Measurements from ENCODE around the gene LAMA2.

Gene LAMA2

DNA sequence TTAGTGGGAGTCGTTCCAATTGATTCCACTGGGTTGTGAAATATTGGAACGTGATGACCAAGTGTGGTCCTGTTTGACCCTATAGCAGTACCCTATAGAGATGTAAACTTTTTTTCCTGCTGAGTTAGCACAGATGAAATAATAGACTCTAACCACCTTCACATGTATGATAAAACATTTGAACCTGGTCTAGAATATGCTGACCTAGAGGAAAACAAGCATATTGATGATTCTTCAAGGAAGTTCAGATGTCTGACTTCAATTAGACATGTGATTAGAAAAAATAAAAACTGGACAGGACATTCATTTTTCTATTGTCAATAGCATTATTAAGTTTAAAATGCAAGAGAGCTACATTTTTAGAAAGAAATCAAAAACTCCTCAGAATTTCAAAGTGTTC lies 424.9 kb downstream of the LAMA2 start:
- DNase-seq (ENCODE audit: low spot score) = no peak

DNA sequence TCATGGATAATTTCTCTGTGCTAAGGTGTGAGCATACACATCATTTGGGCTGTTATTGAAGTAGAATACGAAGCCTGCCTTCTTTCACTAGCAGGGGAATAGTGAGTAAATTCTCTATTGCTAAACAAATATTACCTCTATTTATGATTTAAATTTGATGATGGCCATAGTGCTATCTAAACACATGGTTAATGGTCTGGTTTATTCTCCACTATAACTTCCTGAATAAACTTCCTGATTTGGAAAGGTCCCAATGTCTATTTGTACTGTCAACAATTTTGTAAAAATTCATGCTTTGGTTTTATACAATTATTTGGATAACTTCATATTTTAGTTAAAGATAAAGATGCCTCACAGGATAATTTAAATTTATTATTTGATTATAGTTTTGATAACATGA lies 426.2 kb downstream of the LAMA2 start:
- DNase-seq (ENCODE audit: low spot score) = no peak

DNA sequence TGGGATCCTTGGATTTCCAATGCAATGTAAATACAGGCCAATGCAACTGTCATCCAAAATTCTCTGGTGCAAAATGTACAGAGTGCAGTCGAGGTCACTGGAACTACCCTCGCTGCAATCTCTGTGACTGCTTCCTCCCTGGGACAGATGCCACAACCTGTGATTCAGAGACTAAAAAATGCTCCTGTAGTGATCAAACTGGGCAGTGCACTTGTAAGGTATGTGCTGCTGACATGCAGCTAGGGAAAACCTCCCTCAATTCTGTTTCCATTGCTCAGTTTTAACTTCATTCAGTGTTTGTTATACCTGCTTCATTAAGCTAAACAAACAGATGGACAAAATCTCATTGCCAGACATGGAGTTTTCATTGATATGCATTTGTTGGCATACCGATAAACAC lies 429.9 kb downstream of the LAMA2 start:
- DNase-seq (ENCODE audit: low spot score) = no peak

DNA sequence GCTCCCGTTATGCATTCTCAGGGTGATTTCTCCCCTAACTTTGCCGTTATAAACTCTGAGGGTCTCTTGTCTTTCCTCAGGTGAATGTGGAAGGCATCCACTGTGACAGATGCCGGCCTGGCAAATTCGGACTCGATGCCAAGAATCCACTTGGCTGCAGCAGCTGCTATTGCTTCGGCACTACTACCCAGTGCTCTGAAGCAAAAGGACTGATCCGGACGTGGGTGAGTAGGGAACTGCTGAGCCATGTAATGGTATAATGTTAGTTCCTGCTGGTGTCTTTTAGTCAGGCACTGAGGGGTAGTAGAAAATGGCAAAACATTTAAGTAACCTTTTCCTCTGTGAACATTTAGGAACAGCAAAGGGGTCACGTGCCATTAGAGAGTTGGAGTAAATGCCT lies 431.6 kb downstream of the LAMA2 start:
- DNase-seq (ENCODE audit: low spot score) = no peak

DNA sequence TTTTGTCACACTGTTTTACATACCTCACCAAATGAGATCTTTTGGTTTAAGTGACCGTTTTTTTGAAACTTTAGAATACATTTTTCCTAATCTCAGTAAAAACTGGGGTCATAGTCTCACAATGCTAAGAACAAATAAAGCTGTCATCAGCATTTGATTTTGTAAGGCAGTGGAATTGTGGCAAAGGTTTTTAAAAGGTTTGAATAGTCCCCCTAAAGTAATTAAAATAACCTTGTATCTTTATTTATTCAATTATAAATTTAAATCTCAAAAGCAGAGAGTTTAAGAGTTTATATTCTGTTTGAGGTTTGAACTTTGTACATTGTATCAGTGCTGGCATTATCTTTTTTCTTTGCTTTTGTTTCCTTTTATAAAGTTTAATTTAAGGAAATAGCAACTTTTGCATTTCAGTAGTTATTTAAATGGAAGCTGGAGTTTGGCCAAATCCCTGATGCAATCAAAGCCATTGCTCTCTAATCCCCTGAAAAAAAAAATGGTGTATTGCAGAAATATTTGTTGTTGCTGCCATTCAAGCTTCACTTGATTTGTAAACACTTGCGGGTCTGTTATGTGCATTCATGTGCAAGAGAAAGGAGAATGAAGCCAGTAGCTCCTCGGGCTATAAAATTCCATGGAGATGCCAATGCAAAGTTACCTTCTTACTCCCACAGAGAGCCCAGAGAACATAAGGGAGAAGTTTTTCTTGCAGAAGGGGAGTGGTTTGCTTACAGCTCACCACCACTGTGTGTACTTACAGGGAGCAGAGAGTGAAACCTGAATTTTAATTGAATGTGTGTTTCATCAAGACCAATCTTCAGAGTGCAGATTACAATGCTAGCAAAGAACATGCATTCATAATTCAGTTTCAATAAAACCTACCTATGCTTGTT lies 435.2 kb downstream of the LAMA2 start:
- no peak for DNase-seq (ENCODE audit: low spot score)

DNA sequence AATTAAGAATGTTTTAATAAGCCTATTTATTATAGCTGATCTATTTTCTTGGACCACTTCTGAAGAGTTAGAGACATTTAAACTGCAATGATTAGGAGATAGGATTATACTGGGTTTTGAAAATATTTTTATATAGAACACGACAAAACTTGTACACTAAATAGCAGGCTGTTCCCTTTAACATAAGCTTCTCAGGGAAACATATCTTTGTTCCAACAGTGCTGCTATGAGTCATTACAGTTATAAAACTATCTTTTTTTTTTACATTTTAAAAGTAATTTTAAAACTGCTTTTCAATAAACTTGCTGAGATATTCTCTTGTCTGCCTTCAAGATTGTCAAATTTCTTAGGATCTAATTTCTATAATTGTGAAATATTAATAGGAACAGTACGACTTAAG lies 438.0 kb downstream of the LAMA2 start:
- no peak for DNase-seq (ENCODE audit: low spot score)

DNA sequence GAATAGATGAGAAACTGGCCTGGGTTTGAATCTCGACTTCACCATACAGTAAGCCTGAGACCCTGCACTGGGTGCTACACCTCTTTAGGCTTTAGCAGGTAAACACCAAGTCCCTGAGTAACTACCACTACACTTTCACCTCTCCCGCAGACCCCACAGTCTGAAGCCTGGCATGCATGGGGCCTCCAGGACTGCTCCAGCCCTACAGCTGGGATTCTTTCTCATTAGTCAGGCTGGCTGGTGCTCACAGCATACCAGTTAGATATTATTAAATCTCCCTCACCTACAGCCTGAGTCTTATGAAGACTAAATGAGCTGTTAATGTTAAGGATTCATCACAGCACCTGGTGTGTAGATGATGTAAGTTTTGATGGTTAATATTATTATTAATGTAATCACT lies 438.4 kb downstream of the LAMA2 start:
- no peak for DNase-seq (ENCODE audit: low spot score)

DNA sequence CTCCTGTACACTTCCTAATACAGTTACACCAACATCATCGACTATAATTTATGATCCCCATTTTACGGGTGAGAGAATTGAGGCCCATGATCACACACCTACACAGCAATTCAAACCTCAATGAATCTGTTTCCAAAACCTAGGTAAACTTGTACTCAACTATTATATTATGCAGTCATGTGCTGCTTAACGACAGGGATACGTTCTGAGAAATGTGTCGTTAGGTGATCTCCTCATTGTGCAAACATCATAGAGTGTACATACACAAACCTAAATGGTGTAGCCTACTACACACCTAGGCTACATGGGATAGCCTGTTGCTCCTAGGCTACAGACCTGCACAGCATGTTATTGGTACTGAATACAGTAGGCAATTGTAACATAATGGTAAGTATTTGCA lies 441.4 kb downstream of the LAMA2 start:
- DNase-seq (ENCODE audit: low spot score) = no peak

DNA sequence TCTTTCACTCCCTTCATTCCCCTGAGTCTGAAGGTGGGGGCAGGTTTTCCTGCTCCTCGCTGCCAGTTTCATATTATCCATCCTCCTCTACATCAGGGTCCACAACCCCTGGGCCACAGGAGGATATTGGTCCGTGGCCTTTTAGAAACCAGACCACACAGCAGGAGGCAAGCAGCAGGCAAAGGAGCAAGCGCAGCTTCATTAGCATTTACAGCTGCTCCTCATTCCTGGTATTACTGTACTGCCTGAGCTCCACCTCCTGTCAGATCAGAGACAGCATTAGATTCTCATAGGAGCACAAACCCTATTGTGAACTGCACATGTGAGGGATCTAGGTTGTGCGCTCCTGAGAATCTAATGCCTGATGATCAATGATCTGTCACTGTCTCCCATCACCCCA lies 446.7 kb downstream of the LAMA2 start:
- peak; percentile 6 for DNase-seq (ENCODE audit: low spot score)

DNA sequence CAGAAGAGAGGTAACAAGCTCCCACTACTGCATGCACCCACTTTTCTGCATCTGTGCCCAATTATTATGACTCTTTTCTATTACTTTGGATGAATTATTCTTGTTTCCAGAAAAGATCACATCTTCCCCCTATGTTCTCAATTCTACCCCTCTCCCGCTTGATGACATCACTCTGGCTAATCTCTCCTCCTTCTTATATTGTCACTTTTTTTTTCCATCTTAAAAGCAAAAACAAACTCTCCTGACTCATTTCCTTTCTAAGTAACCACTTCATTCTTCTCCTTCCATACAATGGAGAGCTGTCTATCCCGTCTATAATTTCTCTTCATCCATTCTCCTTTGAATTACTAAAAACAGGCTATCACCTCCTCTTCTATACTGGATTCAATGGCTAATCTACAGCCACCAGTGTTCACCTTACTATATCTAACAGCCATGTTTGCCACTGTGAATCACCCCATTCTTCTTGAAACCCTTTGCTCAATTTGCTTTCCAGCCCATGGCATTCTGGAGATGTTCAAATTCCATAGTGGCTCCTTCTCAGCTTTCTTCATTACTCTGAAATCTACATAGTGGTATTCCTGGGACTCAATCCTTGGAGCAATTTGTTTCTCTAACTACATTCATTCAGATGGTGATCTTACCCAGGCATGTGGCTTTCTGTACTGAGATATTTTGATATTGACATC lies 448.7 kb downstream of the LAMA2 start:
- DNase-seq (ENCODE audit: low spot score) = no peak

DNA sequence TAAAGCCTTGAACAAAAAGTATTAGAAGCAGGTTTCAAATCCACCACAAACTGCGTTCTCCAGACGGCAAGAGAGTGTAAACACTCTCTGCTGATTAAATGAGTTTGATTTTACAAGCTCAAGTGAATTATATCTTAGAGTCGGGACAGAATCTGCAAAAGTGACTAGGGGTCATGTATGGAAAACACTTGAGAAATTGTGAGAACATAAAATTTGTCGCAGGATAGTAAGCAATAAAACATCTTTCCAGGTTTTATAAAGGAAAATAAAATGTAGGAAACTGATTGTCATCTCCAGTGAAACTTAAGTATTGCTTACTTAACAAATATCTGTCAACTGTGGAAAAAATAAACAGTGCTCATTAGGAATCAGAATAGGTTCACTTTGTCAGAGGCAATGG lies 452.9 kb downstream of the LAMA2 start:
- DNase-seq (ENCODE audit: low spot score) = no peak

DNA sequence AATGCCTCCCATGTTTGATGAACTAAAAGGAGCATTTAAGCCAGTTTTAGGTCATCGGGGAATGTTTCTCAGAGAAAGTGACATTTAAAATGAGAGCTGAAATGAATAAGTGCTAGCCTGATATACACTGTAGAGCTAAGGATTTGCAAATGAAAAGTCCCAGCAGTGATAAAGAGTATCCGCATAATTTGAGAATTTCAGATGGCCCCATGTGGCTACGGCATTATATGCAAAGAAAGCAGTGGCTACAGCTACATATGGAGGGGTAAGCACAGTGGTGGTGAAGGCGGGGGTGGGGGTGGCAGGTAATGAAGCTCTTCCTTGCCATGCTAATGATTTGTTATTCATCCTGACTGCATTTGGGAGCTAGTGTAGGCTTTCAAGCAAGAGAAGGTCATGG lies 455.7 kb downstream of the LAMA2 start:
- DNase-seq (ENCODE audit: low spot score) = no peak

DNA sequence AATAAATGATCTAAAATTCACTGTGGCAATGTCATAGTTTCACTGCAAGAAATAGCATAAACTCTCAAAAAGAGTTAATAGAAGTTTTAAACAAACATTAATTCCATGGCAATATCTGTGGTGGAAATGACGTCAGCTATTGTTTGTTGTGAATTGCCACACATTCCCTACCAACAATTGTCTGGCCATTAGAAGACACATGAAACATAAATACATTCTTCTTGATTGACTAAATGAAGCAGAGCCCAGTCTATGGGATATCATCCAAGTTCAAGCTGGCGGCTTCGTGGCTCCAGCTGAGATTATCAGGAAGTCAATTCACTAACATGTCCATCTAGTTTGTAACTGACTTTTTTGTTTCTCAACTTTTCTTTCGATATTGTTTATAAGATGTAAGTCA lies 458.0 kb downstream of the LAMA2 start:
- DNase-seq (ENCODE audit: low spot score) = no peak

DNA sequence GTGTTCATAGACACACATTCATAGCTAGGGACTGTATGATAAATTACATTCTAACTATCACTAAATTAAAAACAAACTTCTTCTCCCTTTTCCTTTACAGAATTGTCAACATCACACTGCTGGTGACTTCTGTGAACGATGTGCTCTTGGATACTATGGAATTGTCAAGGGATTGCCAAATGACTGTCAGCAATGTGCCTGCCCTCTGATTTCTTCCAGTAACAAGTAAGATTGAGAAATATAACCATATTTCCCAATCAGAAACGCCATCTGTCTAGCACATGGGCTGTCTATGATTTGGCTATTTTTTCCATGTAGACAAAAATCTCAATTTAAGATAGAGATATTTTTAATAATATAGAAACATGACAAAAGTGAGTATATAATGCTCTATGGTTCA lies 459.3 kb downstream of the LAMA2 start:
- DNase-seq (ENCODE audit: low spot score) = no peak

DNA sequence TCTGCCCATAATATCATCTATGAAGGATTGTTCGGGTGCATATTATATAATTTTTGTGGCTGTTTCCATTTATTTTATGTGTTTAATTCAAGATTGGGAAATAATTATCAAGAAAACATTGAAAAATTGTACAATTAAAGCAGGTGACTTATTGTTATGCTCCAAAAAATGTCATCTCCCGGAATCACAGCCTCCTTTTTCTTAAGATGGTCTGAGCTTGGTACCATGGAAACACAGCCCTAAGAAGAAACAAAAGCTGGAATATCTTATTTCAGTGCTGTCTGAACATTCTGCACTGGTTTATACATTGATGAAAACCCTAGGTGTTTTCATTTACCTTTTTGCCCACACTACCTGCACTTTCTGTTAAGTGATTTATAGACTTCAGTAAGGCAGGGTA lies 459.9 kb downstream of the LAMA2 start:
- DNase-seq (ENCODE audit: low spot score) = no peak

DNA sequence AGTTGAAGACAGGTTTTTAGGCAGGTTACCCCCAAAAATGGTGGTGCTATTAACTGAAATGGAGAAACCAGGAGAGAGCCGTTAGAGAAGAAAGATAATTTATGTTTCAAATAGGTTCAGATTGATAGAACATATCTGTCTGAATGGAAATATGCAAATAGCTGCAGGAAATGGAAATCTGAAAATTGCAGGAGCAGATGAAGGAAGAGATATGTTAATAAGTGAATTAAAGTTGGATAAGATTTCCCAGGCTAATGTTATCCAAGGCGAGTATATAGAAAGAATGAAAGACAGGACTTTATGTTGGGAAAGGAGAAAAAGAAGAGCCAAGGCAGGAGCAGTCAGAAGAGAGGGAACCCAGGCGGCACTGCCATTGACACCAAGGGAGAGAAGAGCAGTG lies 461.4 kb downstream of the LAMA2 start:
- no peak for DNase-seq (ENCODE audit: low spot score)

DNA sequence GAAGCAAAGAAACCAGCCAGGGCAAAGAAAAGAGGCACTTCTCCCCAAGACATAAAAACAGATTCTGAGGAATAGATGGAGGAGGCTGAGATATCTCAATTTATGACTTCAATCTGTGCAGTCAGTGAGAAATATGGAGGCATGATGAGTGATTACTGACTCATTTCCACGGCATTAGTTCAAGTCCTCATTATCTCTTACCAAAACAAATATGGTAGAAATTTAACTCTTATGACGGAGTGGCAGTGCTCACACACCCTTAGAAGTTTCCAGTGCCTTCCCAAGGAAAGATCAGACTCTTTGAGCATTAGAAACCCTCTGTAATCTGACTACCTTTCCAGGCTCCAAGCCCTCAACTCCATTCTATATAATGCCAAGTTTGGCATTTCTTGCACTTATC lies 463.0 kb downstream of the LAMA2 start:
- no peak for DNase-seq (ENCODE audit: low spot score)

DNA sequence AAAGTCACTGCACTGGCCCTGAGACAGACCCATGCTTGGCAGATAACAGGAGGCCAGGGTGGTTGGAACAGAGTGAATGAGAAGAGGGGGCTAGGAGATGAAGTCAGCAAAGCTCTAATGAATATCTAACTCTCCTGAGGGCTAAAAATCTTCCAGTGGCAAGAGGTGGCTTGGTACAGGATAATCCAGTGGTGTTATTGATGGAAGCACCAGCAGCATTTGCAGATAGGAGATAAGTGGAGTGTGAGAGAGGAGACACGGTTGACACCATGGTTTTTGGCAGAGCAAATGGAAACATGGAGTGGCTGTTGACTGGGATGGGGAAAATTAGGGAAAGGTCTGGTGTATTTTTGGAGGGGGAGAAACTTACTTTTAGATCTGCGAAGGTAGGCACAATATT lies 464.0 kb downstream of the LAMA2 start:
- no peak for DNase-seq (ENCODE audit: low spot score)

DNA sequence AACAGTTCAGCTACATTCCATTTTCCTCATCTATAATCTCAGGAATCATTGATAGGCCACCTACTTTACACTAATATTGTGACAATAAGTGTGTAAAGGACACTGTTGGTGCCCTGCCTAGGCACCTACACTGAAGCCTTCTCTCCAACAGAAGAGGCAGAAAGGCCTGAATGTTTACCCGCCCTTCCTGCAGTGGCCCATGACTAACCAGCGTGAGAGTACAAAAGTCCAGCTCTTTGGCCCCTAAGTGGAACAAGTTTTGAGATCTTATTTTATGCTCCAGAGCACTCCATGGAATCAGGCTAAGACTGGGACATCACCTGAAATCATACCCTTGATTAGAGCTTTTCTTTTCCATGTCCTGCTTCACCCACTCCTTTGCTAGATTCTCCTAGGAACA lies 467.3 kb downstream of the LAMA2 start:
- no peak for DNase-seq (ENCODE audit: low spot score)

DNA sequence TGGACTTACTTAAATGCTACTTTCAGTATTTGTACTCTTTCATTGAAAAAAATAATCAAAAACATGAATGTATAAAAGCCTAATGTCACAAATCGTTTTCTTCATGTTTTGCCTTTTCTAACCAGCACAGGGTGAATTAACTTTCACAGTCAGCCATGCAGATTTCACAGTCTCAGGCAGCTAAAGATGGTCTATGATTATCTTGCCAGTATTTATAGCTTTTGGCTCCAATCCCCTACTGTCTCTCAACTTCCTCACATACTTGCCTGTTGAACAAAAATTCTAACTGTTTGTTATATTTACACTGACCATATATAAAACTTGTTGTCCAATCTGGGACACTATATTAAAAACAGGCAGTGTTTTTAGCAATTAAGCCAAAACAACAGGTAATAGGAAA lies 468.9 kb downstream of the LAMA2 start:
- DNase-seq (ENCODE audit: low spot score) = no peak

DNA sequence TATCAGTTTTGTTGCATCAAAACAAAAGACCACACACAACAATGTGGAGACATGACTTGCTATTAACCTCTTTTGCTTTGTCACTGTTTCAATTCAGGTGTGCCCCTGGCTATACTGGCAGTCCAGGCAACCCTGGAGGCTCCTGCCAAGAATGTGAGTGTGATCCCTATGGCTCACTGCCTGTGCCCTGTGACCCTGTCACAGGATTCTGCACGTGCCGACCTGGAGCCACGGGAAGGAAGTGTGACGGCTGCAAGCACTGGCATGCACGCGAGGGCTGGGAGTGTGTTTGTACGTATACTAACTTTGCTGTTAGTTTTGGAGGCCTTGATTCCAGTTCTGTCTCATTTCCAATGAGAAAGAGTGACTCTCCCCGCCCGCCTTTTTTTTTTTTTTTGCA lies 470.1 kb downstream of the LAMA2 start:
- DNase-seq (ENCODE audit: low spot score) = no peak

DNA sequence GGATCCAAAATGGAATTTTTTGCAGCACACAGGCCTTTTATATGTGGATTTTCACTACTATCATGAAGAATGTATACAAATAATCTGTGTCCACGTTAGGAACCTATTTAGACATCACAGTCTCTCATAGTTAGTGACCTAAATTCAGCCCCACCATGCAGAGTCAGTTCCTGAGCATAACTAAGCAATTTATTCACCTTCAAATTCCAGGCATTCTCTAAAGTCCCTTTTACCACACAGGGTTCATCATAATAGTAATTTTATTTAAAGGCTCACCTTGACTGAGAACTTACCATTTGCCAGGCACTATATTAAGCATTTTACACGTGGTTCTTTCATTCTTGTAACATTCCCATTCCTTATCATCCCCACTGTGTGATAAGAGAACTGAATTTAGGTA lies 473.2 kb downstream of the LAMA2 start:
- DNase-seq (ENCODE audit: low spot score) = no peak

Data from SK-N-DZ (cell line).